Gastroesophageal sphincter (tissue), 4 donors: ENCODE measurements around the gene TXLNB. TPM values are rescaled to one million over a fixed set of nuclear protein-coding genes. Genes with fewer than 3 reads are reported as not detected.
A peak's percentile ranks its signal among the peaks of the same experiment; 100 is the strongest.

ENCODE experiments used
- ATAC-seq: fragments of 150-250 bp; one replicate; pipeline ENCODE4 v1.9.1; 2016; ENCODE audit warnings: mild to moderate bottlenecking, moderate library complexity
- H3K27ac ChIP-seq, 4 donors: fragments of 200-600 bp; sonication (generic) in 3 of 4; 1 replicate in 3 of 4; 2 replicates in 1 of 4; pipeline ENCODE4 v1.5.1; 2016 to 2019
- H3K27me3 ChIP-seq: fragments of 200-600 bp; sonication (generic); one replicate; pipeline ENCODE4 v1.5.1; 2019
- H3K36me3 ChIP-seq, 2 donors: fragments of 200-600 bp; sonication (generic); one replicate each; pipeline ENCODE4 v1.5.1; 2019; ENCODE audit warnings: control low read depth in 1 of 2
- H3K4me1 ChIP-seq, 3 donors: fragments of 200-600 bp; sonication (generic); 1 replicate in 2 of 3; 2 replicates in 1 of 3; pipeline ENCODE4 v1.5.1; 2016 to 2019; ENCODE audit warnings: control low read depth in 2 of 3
- H3K4me3 ChIP-seq, 2 donors: fragments of 200-600 bp; sonication (generic); one replicate each; pipeline ENCODE4 v1.5.1; 2019; ENCODE audit warnings: mild to moderate bottlenecking in 1 of 2, moderate library complexity in 1 of 2
- H3K9me3 ChIP-seq, 3 donors: fragments of 200-600 bp; sonication (generic); one replicate each; pipeline ENCODE4 v1.5.1; 2017 to 2019; ENCODE audit warnings: control low read depth in 2 of 3
- EP300 ChIP-seq: sonication (generic); formaldehyde crosslinking; IDR thresholded peaks from one replicate; pipeline ENCODE4 v1.6.1; 2017; ENCODE audit warnings: antibody characterized with exemption, mild to moderate bottlenecking
- POLR2A ChIP-seq, 2 donors: fragments of 450-650 bp; IDR thresholded peaks; one replicate each; pipeline ENCODE4 v1.6.1; 2017; ENCODE audit warnings: antibody characterized with exemption in 2 of 2, mild to moderate bottlenecking in 2 of 2, moderate library complexity in 1 of 2
- POLR2AphosphoS5 ChIP-seq: sonication (generic); formaldehyde crosslinking; IDR thresholded peaks from one replicate; pipeline ENCODE4 v1.6.1; 2017; ENCODE audit warnings: antibody characterized with exemption
- WGBS, 2 donors: methylation state at CpG; one replicate each; pipeline ENCODE4 v1.1.5; 2018; ENCODE audit warnings: low coverage in 1 of 2; 5-methylcytosine and 5-hydroxymethylcytosine counted together
- total RNA-seq, 4 donors: library from RNA; depleted of rRNA; stranded (reverse); fragments of >200 nt; gene quantifications; one replicate each; pipeline ENCODE4 v1.1.0, GENCODE V29; 2016
- TF ChIP-seq, protein P1 (sequence below), 4 experiments: fragments of 200-600 bp in 2 of 4; fragments of 450-650 bp in 2 of 4; sonication (generic) in 1 of 4; IDR thresholded peaks; one replicate each; pipeline ENCODE4 v1.5.1; 2017 to 2019; ENCODE audit warnings: antibody characterized with exemption in 4 of 4, mild to moderate bottlenecking in 2 of 4, moderate library complexity in 2 of 4

Gene TXLNB
- total RNA-seq, 4 donors from 2014 or later = 0.67 to 5.4 (median 2.6) TPM

GRCh38 chr6:139278190-139278589, 13.6 kb downstream of the TXLNB start:
- Histone ChIP-seq H3K4me1 (peaks cover 0 to 6% (median 2%) of the 10 kb centered on the region in 3 donors), H3K4me3 (no peak overlapping the region), H3K36me3 (no peaks in the 10 kb centered on the region), H3K27me3 (no peaks in the 10 kb centered on the region), H3K9me3 (no peaks in the 10 kb centered on the region), H3K27ac (peak overlapping the region in 1 of 4 donors; percentile 28)
- WGBS, 2 donors = 60 to 83% methylated on average over 1 to 2 of the region's 2 CpGs
- no peak for TF ChIP-seq POLR2A (IDR thresholded peaks at IDR 0.05)
- no peak for TF ChIP-seq EP300
- TF ChIP-seq, protein P1, sequence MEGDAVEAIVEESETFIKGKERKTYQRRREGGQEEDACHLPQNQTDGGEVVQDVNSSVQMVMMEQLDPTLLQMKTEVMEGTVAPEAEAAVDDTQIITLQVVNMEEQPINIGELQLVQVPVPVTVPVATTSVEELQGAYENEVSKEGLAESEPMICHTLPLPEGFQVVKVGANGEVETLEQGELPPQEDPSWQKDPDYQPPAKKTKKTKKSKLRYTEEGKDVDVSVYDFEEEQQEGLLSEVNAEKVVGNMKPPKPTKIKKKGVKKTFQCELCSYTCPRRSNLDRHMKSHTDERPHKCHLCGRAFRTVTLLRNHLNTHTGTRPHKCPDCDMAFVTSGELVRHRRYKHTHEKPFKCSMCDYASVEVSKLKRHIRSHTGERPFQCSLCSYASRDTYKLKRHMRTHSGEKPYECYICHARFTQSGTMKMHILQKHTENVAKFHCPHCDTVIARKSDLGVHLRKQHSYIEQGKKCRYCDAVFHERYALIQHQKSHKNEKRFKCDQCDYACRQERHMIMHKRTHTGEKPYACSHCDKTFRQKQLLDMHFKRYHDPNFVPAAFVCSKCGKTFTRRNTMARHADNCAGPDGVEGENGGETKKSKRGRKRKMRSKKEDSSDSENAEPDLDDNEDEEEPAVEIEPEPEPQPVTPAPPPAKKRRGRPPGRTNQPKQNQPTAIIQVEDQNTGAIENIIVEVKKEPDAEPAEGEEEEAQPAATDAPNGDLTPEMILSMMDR (IDR thresholded peaks at IDR 0.05) = no peak
- no peak for TF ChIP-seq POLR2AphosphoS5
- ATAC-seq = no peak

GRCh38 chr6:139277587-139277986, 14.2 kb downstream of the TXLNB start:
- H3K27ac ChIP-seq = peak overlapping the region in 3 of 4 donors; percentile 28 to 58 (median 35)
- WGBS, 2 donors = 11 to 29% methylated on average over 1 of the region's 1 CpG
- H3K9me3 ChIP-seq = no peaks in the 10 kb centered on the region
- TF ChIP-seq POLR2AphosphoS5 (no peak), EP300 (no peak), POLR2A (IDR thresholded peaks at IDR 0.05) (no peak)
- TF ChIP-seq, protein P1 (IDR thresholded peaks at IDR 0.05) = no peak
- H3K4me3 ChIP-seq = no peak overlapping the region
- no peak for ATAC-seq
- no peaks in the 10 kb centered on the region for H3K36me3 ChIP-seq
- H3K27me3 ChIP-seq = no peaks in the 10 kb centered on the region
- peaks cover 0 to 6% (median 2%) of the 10 kb centered on the region in 3 donors for H3K4me1 ChIP-seq

DNA sequence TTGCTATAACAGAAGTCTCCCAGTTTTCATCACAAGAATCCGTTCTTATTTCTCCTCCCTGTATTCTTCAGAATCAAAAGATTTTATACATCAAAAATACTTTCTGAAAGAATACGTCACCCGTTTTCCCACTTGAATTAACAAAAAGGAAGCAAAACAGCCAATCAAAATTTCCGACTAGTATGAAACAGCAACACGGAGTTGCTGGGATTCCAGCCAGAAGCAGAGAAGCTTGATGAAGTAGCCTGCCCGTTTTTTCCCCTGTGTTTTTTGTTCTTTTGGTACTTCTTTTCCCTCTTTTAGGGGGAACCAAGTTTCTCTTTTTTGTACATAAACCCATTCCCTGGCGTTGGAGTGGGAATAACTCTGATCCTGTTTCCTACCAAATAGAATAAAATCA, 14.6 kb downstream of the TXLNB start:
- 29 to 45% methylated on average over 4 to 7 of the region's 7 CpGs for WGBS, 2 donors
- Histone ChIP-seq H3K27me3 (no peaks in the 10 kb centered on the region), H3K9me3 (no peaks in the 10 kb centered on the region), H3K36me3 (no peaks in the 10 kb centered on the region), H3K4me1 (peaks cover 0 to 6% (median 2%) of the 10 kb centered on the region in 3 donors), H3K27ac (peak overlapping the region in 3 of 4 donors; percentile 28 to 58 (median 35)), H3K4me3 (no peak overlapping the region)
- no peak for ATAC-seq
- TF ChIP-seq, protein P1 (IDR thresholded peaks at IDR 0.05) = no peak
- TF ChIP-seq EP300 (no peak), POLR2AphosphoS5 (no peak), POLR2A (IDR thresholded peaks at IDR 0.05) (no peak)

GRCh38 chr6:139275279-139276055, 16.3 kb downstream of the TXLNB start:
- no peak for ATAC-seq
- TF ChIP-seq POLR2AphosphoS5 (no peak), EP300 (no peak), POLR2A (IDR thresholded peaks at IDR 0.05) (no peak)
- TF ChIP-seq, protein P1 (IDR thresholded peaks at IDR 0.05) = no peak
- H3K36me3 ChIP-seq = no peaks in the 10 kb centered on the region
- no peaks in the 10 kb centered on the region for H3K27me3 ChIP-seq
- no peak overlapping the region for H3K27ac ChIP-seq
- WGBS, 2 donors = 63 to 78% methylated on average over 3 to 4 of the region's 4 CpGs
- peaks cover 0 to 6% (median 2%) of the 10 kb centered on the region in 3 donors for H3K4me1 ChIP-seq
- H3K9me3 ChIP-seq = no peaks in the 10 kb centered on the region
- H3K4me3 ChIP-seq = no peak overlapping the region

- Histone ChIP-seq H3K4me3 (no peak overlapping the region), H3K27ac (peak overlapping the region in 2 of 4 donors; percentile 19 to 26), H3K4me1 (no peaks in the 10 kb centered on the region), H3K9me3 (no peaks in the 10 kb centered on the region), H3K27me3 (no peaks in the 10 kb centered on the region), H3K36me3 (no peaks in the 10 kb centered on the region)
- ATAC-seq = no peak
- WGBS, 2 donors = 82% methylated on average over 6 of the region's 6 CpGs
- TF ChIP-seq POLR2AphosphoS5 (no peak), EP300 (no peak), POLR2A (IDR thresholded peaks at IDR 0.05) (no peak)
- TF ChIP-seq, protein P1 (IDR thresholded peaks at IDR 0.05) = no peak
Measured at GRCh38 chr6:139271056-139271455, 20.7 kb downstream of the TXLNB start.
